GM19351 (cell line): Measurements from ENCODE around the gene GZMA.

ENCODE experiments used
- ATAC-seq: cut with Tn5 transposase; IDR thresholded peaks from one replicate; pipeline ENCODE4 v1.9.1; 2021; ENCODE audit warnings: mild to moderate bottlenecking, moderate library complexity; ENCODE audit not compliant: unreplicated experiment

GZMA gene

GRCh38 chr5:55108661-55109060 lies 6.2 kb downstream of the GZMA start:
- ATAC-seq = no peak

GRCh38 chr5:55110217-55110616 lies 7.8 kb downstream of the GZMA start:
- no peak for ATAC-seq

DNA sequence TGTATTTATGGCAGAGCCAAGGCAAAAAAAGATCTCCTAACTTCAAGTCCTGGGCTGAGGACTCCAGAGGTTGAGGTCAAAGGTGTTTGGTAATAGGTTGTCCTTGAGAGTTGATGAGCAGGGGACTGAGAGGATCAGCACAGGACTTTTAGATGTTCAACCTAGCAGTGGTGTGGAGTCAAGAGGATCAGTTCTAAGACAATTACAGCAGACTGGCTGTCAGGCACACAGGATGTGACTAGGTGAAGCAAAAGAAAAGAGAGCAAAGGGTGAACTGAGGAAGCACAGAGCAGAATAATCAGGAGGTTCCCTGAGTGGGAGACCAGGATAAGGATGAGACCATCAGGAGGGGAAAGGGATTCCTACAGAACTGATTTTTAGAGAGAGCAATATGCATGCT lies 10.9 kb downstream of the GZMA start:
- no peak for ATAC-seq

DNA sequence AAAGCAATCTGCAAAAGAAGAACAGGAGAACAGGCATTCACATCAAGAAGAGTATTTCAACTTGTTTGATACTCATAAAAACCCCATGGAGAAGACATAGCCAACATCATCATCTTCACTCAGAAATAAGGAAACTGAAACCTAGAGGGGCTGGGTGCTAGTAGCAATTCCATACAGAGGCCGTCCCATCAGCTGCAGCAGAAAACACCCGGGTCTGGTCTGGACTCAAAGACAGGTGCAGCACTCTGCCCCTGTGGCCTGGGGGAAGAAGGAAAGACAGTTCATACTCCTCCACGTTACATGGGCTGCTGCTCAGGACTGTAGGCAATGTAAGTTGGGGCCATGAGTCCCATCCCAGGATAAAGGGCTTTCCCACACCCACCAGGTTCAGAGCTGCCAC lies 11.6 kb downstream of the GZMA start:
- no peak for ATAC-seq

DNA sequence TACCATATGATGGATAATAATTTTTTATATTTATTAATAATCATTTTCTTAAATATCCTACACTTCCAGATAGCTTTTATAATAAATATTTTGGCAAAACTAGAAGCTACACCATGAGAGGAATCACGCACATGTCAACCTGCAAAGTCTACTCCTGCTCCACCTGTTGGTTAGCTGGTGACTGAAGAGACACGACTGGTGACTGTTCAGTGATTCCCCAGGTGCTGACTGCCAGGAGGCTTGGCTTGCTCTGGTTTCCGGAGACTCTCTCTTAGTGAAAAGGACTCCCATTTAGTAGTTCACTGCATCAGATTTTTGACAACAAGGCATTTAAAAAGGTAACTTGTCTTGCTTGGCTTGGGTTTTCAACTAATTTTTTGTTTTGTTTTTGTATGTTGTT lies 20.9 kb downstream of the GZMA start:
- no peak for ATAC-seq

DNA sequence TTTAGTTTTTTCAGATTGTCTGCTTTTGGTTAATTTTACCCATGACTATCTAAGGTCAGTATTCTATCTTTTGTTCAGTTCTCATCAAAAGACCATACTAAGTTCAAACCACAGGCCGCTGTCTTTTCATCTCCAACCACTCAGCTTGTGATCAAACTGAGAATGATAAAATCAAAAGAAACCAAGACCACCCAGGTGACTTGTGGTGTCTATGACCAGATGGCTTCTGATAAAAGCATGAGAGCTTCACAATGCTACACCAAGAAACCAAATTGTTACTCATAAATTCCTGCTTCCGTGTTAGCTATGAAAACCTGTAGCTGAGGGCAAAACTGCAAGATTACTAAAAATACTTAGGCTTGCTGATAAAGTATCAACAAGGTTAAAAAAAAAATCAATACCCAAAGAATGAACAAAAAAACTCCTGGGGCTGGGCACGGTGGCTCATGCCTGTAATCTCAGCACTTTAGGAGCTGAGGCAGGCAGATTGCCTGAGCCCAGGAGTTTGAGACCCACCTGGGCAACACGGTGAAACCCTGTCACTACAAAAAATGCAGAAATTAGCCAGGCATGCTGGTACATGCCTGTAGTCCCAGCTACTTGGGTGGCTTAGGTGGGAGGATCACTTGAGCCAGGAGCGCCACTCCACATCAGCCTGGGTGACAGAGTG lies 31.7 kb downstream of the GZMA start:
- no peak for ATAC-seq

- ATAC-seq = no peak
Measured at GRCh38 chr5:55136521-55136920, 34.1 kb downstream of the GZMA start.

- no peak for ATAC-seq
Measured at GRCh38 chr5:55140908-55141665, 38.6 kb downstream of the GZMA start.

- ATAC-seq = no peak
Measured at GRCh38 chr5:55141945-55142690, 39.7 kb downstream of the GZMA start.

DNA sequence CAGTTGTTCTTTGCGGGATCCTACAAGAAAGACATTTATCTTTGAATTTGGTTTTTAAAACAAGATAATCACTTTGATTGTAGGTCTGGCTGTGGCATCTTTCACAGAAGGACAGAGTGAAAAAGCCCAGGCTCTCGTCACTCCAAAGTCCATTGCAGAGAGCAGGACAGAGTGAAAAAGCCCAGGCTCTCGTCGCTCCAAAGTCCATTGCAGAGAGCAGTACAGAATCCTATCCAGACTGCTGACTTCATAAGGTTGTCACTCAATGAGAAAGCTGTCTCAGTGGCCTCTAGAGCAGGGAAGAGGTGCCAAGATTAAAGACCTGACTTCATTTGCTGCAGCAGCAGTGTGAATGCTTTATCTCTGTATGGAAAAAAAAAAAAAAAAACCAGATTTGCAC lies 41.2 kb downstream of the GZMA start:
- ATAC-seq = no peak

GRCh38 chr5:55146080-55146479 lies 43.6 kb downstream of the GZMA start:
- ATAC-seq = no peak

- peak; percentile 85 for ATAC-seq
Measured at GRCh38 chr5:55146543-55147151, 44.2 kb downstream of the GZMA start.

DNA sequence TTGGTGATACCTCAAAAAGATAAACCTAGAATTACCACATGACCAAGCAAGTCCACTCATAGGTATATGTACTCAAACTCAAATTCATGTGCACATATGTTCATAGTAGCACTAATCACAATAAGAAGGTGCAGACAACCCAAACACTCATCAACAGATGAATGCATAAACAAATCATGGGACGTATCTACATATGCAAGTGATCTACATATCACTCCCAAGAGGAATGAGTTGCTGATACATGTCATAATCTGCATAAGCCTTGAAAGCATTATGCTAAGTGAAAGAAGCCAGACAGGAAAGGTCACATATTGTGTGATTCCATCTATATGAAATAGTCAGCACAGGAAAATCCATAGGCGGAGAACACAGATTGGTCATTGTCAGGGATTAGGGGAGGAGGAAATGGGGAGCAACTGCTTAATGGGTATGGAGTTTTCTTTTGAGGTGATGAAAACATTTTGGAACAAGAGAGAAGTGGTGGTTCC lies 46.9 kb downstream of the GZMA start:
- no peak for ATAC-seq

- no peak for ATAC-seq
Measured at GRCh38 chr5:55151923-55152842, 49.7 kb downstream of the GZMA start.

GRCh38 chr5:55154873-55155272 lies 52.4 kb downstream of the GZMA start:
- ATAC-seq = no peak
